HepG2 (cell line): ENCODE results near the gene RHOT1. TPM values are rescaled to one million over a fixed set of nuclear protein-coding genes. Genes with fewer than 3 reads are reported as not detected.

ENCODE experiments used
- ATAC-seq: fragments of 200-7000 bp; cut with Tn5 transposase; 3 replicates; pipeline ENCODE4 v1.9.1; 2020; ENCODE audit warnings: mild to moderate bottlenecking, moderate library complexity
- BruUV-seq: library from RNA; stranded (reverse); fragments of 400-500 nt; replicated peaks from 2 replicates; lab custom pipeline; 2021; lab: Mats Ljungman, UMichigan
- CTCF ChIA-PET: fragments of 300-600 bp; formaldehyde crosslinking; extraction: SDS; loops from one replicate; lab custom pipeline; 2021; ENCODE audit warnings: low total read pairs, inconsistent platforms, low intra/inter-chr PET ratio; lab: Yijun Ruan, JAX
- POLR2A ChIA-PET: fragments of 350-600 bp; sonication (Branson Sonifier 250); formaldehyde crosslinking; loops from one replicate; lab custom pipeline; 2020; ENCODE audit warnings: antibody characterized with exemption, inconsistent platforms; lab: Yijun Ruan, JAX
- DNase-seq: peaks from one replicate; pipeline ENCODE4 v3.0.0-alpha.2; 2015; ENCODE audit warnings: low spot score
- FAIRE-seq: peaks from 3 replicates; lab custom pipeline; 2011; peaks lifted over from hg19 to GRCh38; lab: Jason Lieb, UNC
- H2AFZ ChIP-seq: one replicate; pipeline ENCODE4 v1.6.1; 2011; ENCODE audit warnings: low read length, inconsistent platforms
- H3K27ac ChIP-seq: fragments of 300-600 bp; 3 replicates; pipeline ENCODE4 v1.8.0; 2011; ENCODE audit warnings: mixed run types, mild to moderate bottlenecking, mixed read lengths, low read length, inconsistent platforms; ENCODE audit not compliant: insufficient read depth; ENCODE audit errors: extremely low read length
- H3K27me3 ChIP-seq, 2 experiments: fragments of 200-600 bp in 1 of 2; 2 replicates in 1 of 2; 3 replicates in 1 of 2; pipeline versions ENCODE4 v1.6.0 to v1.8.0; 2011; ENCODE audit warnings: low read length in 2 of 2, mild to moderate bottlenecking in 2 of 2, moderate library complexity in 2 of 2, inconsistent platforms in 1 of 2; ENCODE audit not compliant: insufficient read depth in 2 of 2, control insufficient read depth in 1 of 2
- H3K36me3 ChIP-seq, 2 experiments: fragments of 200-600 bp in 1 of 2; replicated peaks in 1 of 2; 2 replicates in 1 of 2; 3 replicates in 1 of 2; pipeline versions ENCODE4 v1.5.1 to v1.8.0; 2011; ENCODE audit warnings: low read length in 2 of 2, inconsistent platforms in 1 of 2; ENCODE audit not compliant: insufficient read depth in 2 of 2, control insufficient read depth in 1 of 2
- H3K4me1 ChIP-seq: 2 replicates; pipeline ENCODE4 v1.5.1; 2012; ENCODE audit warnings: low read length, inconsistent platforms; ENCODE audit not compliant: insufficient read depth
- H3K4me2 ChIP-seq: 2 replicates; pipeline ENCODE4 v1.6.0; 2011; ENCODE audit warnings: low read depth, low read length, inconsistent platforms
- H3K4me3 ChIP-seq, 3 experiments: fragments of 200-600 bp in 1 of 3; sonication (generic), shearing (Covaris generic) in 1 of 3; replicated peaks in 1 of 3; 2 replicates each; pipeline ENCODE4 v1.5.1; 2011 to 2016; ENCODE audit warnings: low read length in 3 of 3, inconsistent platforms in 2 of 3, low read depth in 2 of 3, mild to moderate bottlenecking in 2 of 3, control low read depth in 1 of 3, mixed read lengths in 1 of 3; ENCODE audit not compliant: insufficient read depth in 1 of 3
- H3K79me2 ChIP-seq: one replicate; pipeline ENCODE4 v1.6.1; 2011; ENCODE audit warnings: low read length, inconsistent platforms; ENCODE audit not compliant: insufficient read depth
- H3K9ac ChIP-seq: 2 replicates; pipeline ENCODE4 v1.6.0; 2011; ENCODE audit warnings: mild to moderate bottlenecking, low read depth, low read length, inconsistent platforms; ENCODE audit not compliant: insufficient read depth
- H3K9me3 ChIP-seq: 2 replicates; pipeline ENCODE4 v1.5.1; 2012; ENCODE audit warnings: mild to moderate bottlenecking, low read length
- H4K20me1 ChIP-seq: 2 replicates; pipeline ENCODE4 v1.6.0; 2011; ENCODE audit warnings: inconsistent platforms, mild to moderate bottlenecking, low read length, moderate library complexity; ENCODE audit not compliant: insufficient read depth
- ARNTL ChIP-seq: sonication (generic); formaldehyde crosslinking; IDR thresholded peaks from 2 replicates; pipeline ENCODE4 v1.4.0; 2020; ENCODE audit warnings: mild to moderate bottlenecking, missing genetic modification reagents
- CHD2 ChIP-seq: IDR thresholded peaks from 2 replicates; pipeline ENCODE4 v1.6.1; 2011; ENCODE audit warnings: low read depth, low read length, improper control_type of control experiment
- KLF16 ChIP-seq, 2 experiments: sonication (generic) in 1 of 2; formaldehyde crosslinking in 1 of 2; IDR thresholded peaks; 2 replicates each; pipeline versions ENCODE4 v1.6.1 to v1.8.0; 2016 to 2023; ENCODE audit warnings: missing genetic modification reagents in 2 of 2, missing compliant biosample characterization in 1 of 2
- NCOA5 ChIP-seq: sonication (generic); formaldehyde crosslinking; IDR thresholded peaks from 2 replicates; pipeline ENCODE4 v1.4.0; 2020; ENCODE audit warnings: missing genetic modification reagents
- SP140L ChIP-seq: sonication (generic); formaldehyde crosslinking; IDR thresholded peaks from 2 replicates; pipeline ENCODE4 v1.4.0; 2020; ENCODE audit warnings: missing genetic modification reagents, borderline replicate concordance
- SRY ChIP-seq: sonication (generic); formaldehyde crosslinking; IDR thresholded peaks from 2 replicates; pipeline ENCODE4 v1.8.0; 2022; ENCODE audit warnings: mild to moderate bottlenecking, missing genetic modification reagents
- ZNF326 ChIP-seq: sonication (generic); formaldehyde crosslinking; IDR thresholded peaks from 2 replicates; pipeline ENCODE4 v1.4.0; 2020; ENCODE audit warnings: missing genetic modification reagents, borderline replicate concordance
- ZNF839 ChIP-seq: sonication (generic); formaldehyde crosslinking; IDR thresholded peaks from 2 replicates; pipeline ENCODE4 v1.4.0; 2020; ENCODE audit warnings: missing genetic modification reagents, mild to moderate bottlenecking, borderline replicate concordance
- WGBS: methylation state at CpG from one replicate; pipeline ENCODE4 v1.1.6; 2017; ENCODE audit warnings: low lambda C conversion rate; 5-methylcytosine and 5-hydroxymethylcytosine counted together
- in situ Hi-C: cut with HindIII; loops from 2 replicates; pipeline ENCODE4 v1.10.0; 2017; ENCODE audit warnings: low pct_unique_long_range_greater_than_20kb; ENCODE audit not compliant: extremely low pct_ligation_motif_present
- intact Hi-C: fragments of 100-400 bp; cut with micrococcal nuclease; formaldehyde crosslinking; loops from one replicate; pipeline ENCODE4 v1.10.0; 2022; ENCODE audit not compliant: unreplicated experiment
- polyA plus RNA-seq, 8 experiments: library from polyadenylated mRNA; depleted of rRNA in 3 of 8; stranded (reverse) in 7 of 8; unstranded in 1 of 8; fragments of >200 nt; fragmentation: Illumina TruSeq in 4 of 8; extraction: Trizol in 4 of 8; gene quantifications; 2 replicates each; pipeline versions ENCODE4 v1.2.1 to v1.2.3, GENCODE V29; 2011 to 2016; ENCODE audit warnings: low read depth in 4 of 8, missing spikeins in 1 of 8, mixed read lengths in 1 of 8; ENCODE audit not compliant: insufficient read depth in 1 of 8
- total RNA-seq, 5 experiments: library from RNA; depleted of rRNA; stranded (reverse); fragments of >200 nt; fragmentation: Illumina TruSeq; extraction: Trizol; gene quantifications; 2 replicates each; pipeline ENCODE4 v1.2.3, GENCODE V29; 2016; ENCODE audit warnings: low read depth in 1 of 5
- TF ChIP-seq, protein P1 (sequence below): sonication (generic); formaldehyde crosslinking; IDR thresholded peaks from 2 replicates; pipeline ENCODE4 v1.5.1; 2020; ENCODE audit warnings: mild to moderate bottlenecking, missing genetic modification reagents, borderline replicate concordance
- TF ChIP-seq, protein P2 (sequence below): sonication (generic); formaldehyde crosslinking; IDR thresholded peaks from 2 replicates; pipeline ENCODE4 v1.8.1; 2023; ENCODE audit warnings: missing genetic modification reagents, inconsistent platforms, borderline replicate concordance

Gene RHOT1
- total and polyA plus RNA-seq, 2 of the 13 experiments (the other 11 are each of a cell fraction or from before 2014, with no cell fraction given): 25.6 to 41.5 TPM

DNA sequence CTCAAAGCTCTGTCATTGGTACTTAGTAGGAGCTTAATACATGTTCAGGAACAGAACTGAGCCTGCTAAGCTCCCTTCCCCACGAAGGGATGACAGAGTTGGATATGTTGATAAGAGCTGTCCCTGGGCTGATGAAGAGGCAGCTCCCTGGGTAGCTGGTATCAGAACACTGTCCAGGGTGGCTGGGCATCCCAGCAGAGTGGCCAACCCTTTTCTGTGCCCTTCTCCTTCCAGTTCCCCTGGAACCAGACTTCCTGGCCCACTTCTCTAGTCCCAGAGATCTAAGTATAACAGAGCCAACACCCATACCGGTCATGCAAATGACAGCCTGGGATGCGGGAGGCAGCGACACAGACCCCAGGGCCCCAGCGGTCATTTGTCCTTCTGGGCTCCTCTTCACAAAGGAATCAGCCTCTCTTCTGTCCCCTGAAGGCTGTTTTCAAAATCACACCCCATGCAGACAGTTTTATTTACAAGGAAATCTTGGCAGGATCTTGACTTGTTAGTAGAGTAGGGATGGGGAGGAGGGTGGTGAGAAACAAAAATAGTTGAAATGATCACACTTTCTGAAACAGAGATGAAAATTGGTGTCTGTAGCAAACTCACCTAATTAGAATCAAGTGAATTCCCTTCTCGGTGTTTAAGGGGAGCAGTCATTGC lies 122.0 kb downstream of the RHOT1 start:
- H3K9me3 ChIP-seq: no peaks in the 10 kb centered on the region
- H3K4me3 ChIP-seq: no peak overlapping the region
- H3K27ac ChIP-seq: no peak overlapping the region
- no TSS peak for BruUV-seq
- ATAC-seq (no peak; the same call in 2 of the 3 replicates), FAIRE-seq (no peak), DNase-seq (no peak)
- no peak overlapping the region for H2AFZ ChIP-seq
- peaks cover 24% of the 10 kb centered on the region for H3K4me1 ChIP-seq
- CTCF ChIA-PET: no interaction called here
- H3K36me3 ChIP-seq: no peaks in the 10 kb centered on the region
- TF ChIP-seq NCOA5 (CRISPR knock-in tag) (no peak), ZNF326 (CRISPR knock-in tag) (no peak)
- TF ChIP-seq, protein P1, sequence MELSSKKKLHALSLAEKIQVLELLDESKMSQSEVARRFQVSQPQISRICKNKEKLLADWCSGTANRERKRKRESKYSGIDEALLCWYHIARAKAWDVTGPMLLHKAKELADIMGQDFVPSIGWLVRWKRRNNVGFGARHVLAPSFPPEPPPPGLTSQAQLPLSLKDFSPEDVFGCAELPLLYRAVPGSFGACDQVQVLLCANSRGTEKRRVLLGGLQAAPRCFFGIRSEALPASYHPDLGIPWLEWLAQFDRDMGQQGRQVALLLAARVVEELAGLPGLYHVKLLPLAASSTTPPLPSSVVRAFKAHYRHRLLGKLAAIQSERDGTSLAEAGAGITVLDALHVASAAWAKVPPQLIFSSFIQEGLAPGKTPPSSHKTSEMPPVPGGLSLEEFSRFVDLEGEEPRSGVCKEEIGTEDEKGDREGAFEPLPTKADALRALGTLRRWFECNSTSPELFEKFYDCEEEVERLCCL (CRISPR knock-in tag): no peak
- intact Hi-C loops (no loop called here), in situ Hi-C loops (no loop called here)
- POLR2A ChIA-PET: no interaction called here
- no peak overlapping the region for H3K4me2 ChIP-seq
- peaks cover 20 to 79% of the 10 kb centered on the region in 2 experiments for H3K27me3 ChIP-seq
- H3K9ac ChIP-seq: no peak overlapping the region
- H3K79me2 ChIP-seq: no peaks in the 10 kb centered on the region
- 44% methylated on average over 6 of the region's 6 CpGs for WGBS
- no peaks in the 10 kb centered on the region for H4K20me1 ChIP-seq

DNA sequence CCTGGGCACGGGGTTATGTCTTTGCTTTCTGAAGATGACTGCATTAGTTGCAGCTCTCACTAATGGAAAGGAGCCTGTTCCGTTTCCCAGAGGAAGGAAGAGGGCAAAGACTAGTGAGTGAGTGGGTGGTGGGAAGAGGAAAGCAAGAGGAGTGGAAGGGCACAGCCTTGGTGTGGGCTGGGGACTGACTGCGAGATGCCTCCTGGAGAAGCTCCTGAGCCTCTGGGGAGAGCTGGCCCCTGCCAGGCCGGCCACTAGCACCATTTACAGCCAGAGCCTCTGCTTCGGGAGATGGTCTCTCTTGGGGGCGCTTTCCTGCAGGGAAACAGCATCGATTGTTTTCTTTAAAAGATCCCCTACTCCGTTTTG lies 122.5 kb downstream of the RHOT1 start:
- BruUV-seq: no TSS peak
- Histone ChIP-seq H3K9ac (no peak overlapping the region), H3K79me2 (no peaks in the 10 kb centered on the region), H2AFZ (no peak overlapping the region), H3K4me2 (peak overlapping the region; percentile 42; the same call in 1 of the 2 replicates), H3K4me3 (no peak overlapping the region), H4K20me1 (no peaks in the 10 kb centered on the region), H3K9me3 (no peaks in the 10 kb centered on the region), H3K27me3 (peaks cover 22 to 84% of the 10 kb centered on the region in 2 experiments), H3K4me1 (peaks cover 24% of the 10 kb centered on the region), H3K27ac (no peak overlapping the region), H3K36me3 (no peaks in the 10 kb centered on the region)
- in situ Hi-C loops: no loop called here
- FAIRE-seq: no peak
- intact Hi-C loops: no loop called here
- WGBS: 33% methylated on average over 7 of the region's 8 CpGs
- ATAC-seq: peak; percentile 20; the same call in 2 of the 3 replicates
- no peak for DNase-seq
- CTCF ChIA-PET: no interaction called here
- POLR2A ChIA-PET: no interaction called here
- TF ChIP-seq, protein P2, sequence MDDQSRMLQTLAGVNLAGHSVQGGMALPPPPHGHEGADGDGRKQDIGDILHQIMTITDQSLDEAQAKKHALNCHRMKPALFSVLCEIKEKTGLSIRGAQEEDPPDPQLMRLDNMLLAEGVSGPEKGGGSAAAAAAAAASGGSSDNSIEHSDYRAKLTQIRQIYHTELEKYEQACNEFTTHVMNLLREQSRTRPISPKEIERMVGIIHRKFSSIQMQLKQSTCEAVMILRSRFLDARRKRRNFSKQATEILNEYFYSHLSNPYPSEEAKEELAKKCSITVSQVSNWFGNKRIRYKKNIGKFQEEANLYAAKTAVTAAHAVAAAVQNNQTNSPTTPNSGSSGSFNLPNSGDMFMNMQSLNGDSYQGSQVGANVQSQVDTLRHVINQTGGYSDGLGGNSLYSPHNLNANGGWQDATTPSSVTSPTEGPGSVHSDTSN (CRISPR knock-in tag): no peak
- TF ChIP-seq ARNTL (CRISPR knock-in tag) (no peak), CHD2 (no peak), KLF16 (CRISPR knock-in tag; IDR thresholded peaks at IDR 0.05) (no peak), ZNF839 (CRISPR knock-in tag) (no peak), SP140L (CRISPR knock-in tag) (no peak), SRY (CRISPR knock-in tag) (no peak)
